Cardiac fibroblast (primary cell): ENCODE data around the gene MARCHF3.

Experiments used
- DNase-seq, 2 donors: peaks; one replicate each; pipeline versions ENCODE4 v3.0.0 to v3.0.0-alpha.2; 2010; ENCODE audit warnings: low read depth in 2 of 2
- H3K4me3 ChIP-seq, 2 donors: replicated peaks in 1 of 2; 1 replicate in 1 of 2; 2 replicates in 1 of 2; pipeline ENCODE4 v1.5.1; 2011; ENCODE audit warnings: low read depth in 2 of 2, low read length in 2 of 2, mild to moderate bottlenecking in 2 of 2, moderate library complexity in 1 of 2
- CTCF ChIP-seq: IDR thresholded peaks from one replicate; pipeline ENCODE4 v1.5.1; 2011; ENCODE audit warnings: low read depth, mild to moderate bottlenecking, low read length, inconsistent platforms

MARCHF3 gene

GRCh38 chr5:126998895-126999570 lies 31.3 kb downstream of the MARCHF3 start:
- no peak for TF ChIP-seq CTCF
- H3K4me3 ChIP-seq, result no peak overlapping the region
- no peak for DNase-seq

GRCh38 chr5:126998201-126998631 lies 32.1 kb downstream of the MARCHF3 start:
- no peak for TF ChIP-seq CTCF
- no peak overlapping the region for H3K4me3 ChIP-seq
- peak in 1 of 2 donors; percentile 58 for DNase-seq

- no peak overlapping the region for H3K4me3 ChIP-seq
- no peak for TF ChIP-seq CTCF
- no peak for DNase-seq
Measured at GRCh38 chr5:126995689-126996088, 34.7 kb downstream of the MARCHF3 start.

- no peak for TF ChIP-seq CTCF
- H3K4me3 ChIP-seq, result no peak overlapping the region
- no peak for DNase-seq
Measured at GRCh38 chr5:126995039-126995438, 35.3 kb downstream of the MARCHF3 start.

GRCh38 chr5:126994485-126994884 lies 35.9 kb downstream of the MARCHF3 start:
- no peak for DNase-seq
- H3K4me3 ChIP-seq, result no peak overlapping the region
- no peak for TF ChIP-seq CTCF

- no peak overlapping the region for H3K4me3 ChIP-seq
- TF ChIP-seq CTCF, result no peak
- no peak for DNase-seq
Measured at GRCh38 chr5:126988021-126988569, 42.3 kb downstream of the MARCHF3 start.
